Bronchial epithelial cell (primary cell): ENCODE results near the gene NUDCD3. TPM values are rescaled to one million over a fixed set of nuclear protein-coding genes. Genes with fewer than 3 reads are reported as not detected.

Source experiments
- DNase-seq: peaks from one replicate; pipeline ENCODE4 v3.0.0-alpha.2; 2010; ENCODE audit warnings: low read depth
- FAIRE-seq: peaks from 2 replicates; lab custom pipeline; 2011; peaks lifted over from hg19 to GRCh38; lab: Jason Lieb, UNC
- H3K27me3 ChIP-seq: 2 replicates; pipeline ENCODE4 v1.5.1; 2011; ENCODE audit warnings: low read length; ENCODE audit not compliant: control insufficient read depth, insufficient read depth
- H3K36me3 ChIP-seq: 2 replicates; pipeline ENCODE4 v1.5.1; 2011; ENCODE audit warnings: low read length; ENCODE audit not compliant: control insufficient read depth, insufficient read depth
- H3K4me3 ChIP-seq: 2 replicates; pipeline ENCODE4 v1.5.1; 2011; ENCODE audit warnings: mild to moderate bottlenecking, low read depth, low read length, control low read depth
- total RNA-seq: library from RNA; depleted of rRNA; stranded (reverse); fragments of >200 nt; gene quantifications from 2 replicates; pipeline ENCODE4 v1.2.1, GENCODE V29; 2014
- TF ChIP-seq, protein P1 (sequence below): IDR thresholded peaks from 2 replicates; pipeline ENCODE4 v1.5.1; 2011; ENCODE audit warnings: mild to moderate bottlenecking, moderate library complexity, low read length, control low read depth, inconsistent platforms; ENCODE audit not compliant: insufficient read depth, severe bottlenecking

Gene NUDCD3
- total RNA-seq, 1 donor from 2014 or later = 59.0 TPM

DNA sequence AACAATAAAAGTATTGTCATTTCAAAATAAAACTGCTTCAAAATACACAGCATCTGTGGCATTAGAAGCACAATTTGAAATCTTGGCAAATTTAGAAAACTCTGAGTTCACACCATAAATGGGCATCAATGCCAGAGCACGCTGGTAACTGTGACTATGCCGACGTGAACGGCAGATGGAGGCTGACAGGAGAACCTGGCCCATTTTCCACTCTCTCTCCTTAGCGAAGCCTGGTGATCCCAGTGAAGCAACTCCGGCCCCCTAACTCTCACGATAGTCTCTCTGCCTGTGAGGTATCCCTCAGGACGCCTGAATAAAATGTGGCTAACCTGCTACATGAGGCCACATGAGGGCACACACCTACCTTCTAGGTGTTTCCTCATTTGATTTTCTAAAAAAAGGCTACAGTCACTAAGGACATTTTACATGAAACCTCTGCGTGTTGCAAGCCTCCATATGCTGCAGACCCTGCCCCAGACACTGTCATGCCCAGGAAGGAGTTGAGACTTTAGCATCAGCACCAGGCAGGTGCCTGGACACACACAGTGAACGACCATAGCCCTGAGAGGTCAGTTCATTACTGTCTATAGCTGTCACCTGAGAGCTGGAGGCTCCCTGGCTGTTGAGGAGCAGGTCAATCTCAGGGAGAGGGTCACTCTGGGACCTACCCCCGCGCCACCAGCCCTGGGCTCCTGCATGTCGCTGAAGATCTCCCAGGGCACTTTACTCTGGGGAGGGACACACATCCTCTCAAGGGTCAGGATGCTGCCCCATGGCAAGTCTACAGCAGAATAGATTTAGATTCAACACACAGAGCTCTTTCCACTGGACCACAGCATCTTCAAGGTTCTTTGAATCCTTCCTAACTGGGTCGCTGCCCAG lies 102.1 kb downstream of the NUDCD3 start:
- H3K4me3 ChIP-seq = no peak overlapping the region
- TF ChIP-seq, protein P1, sequence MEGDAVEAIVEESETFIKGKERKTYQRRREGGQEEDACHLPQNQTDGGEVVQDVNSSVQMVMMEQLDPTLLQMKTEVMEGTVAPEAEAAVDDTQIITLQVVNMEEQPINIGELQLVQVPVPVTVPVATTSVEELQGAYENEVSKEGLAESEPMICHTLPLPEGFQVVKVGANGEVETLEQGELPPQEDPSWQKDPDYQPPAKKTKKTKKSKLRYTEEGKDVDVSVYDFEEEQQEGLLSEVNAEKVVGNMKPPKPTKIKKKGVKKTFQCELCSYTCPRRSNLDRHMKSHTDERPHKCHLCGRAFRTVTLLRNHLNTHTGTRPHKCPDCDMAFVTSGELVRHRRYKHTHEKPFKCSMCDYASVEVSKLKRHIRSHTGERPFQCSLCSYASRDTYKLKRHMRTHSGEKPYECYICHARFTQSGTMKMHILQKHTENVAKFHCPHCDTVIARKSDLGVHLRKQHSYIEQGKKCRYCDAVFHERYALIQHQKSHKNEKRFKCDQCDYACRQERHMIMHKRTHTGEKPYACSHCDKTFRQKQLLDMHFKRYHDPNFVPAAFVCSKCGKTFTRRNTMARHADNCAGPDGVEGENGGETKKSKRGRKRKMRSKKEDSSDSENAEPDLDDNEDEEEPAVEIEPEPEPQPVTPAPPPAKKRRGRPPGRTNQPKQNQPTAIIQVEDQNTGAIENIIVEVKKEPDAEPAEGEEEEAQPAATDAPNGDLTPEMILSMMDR = no peak
- H3K36me3 ChIP-seq = peaks cover 34% of the 10 kb centered on the region
- FAIRE-seq (peak; percentile 58), DNase-seq (no peak)
- no peaks in the 10 kb centered on the region for H3K27me3 ChIP-seq

DNA sequence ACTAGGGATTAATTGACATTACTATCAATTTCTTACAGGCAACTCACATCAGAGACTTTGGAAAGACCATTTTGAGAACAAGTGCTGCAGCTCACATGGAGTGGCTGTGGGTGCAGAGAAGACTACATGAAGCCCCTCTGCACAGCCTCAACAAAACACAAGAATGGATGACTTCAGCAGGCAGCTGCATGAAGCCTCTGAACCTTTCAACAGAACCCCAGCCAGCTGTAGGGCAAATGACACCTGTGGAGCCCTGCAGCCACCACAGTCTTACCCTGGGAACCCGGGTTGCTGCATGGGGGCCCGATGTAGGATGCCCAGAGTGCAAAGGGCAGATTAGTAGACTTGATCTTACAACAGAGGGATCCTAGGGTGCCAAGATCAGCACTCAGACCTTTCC lies 103.1 kb downstream of the NUDCD3 start:
- Histone ChIP-seq H3K27me3 (no peaks in the 10 kb centered on the region), H3K4me3 (no peak overlapping the region), H3K36me3 (peaks cover 29% of the 10 kb centered on the region)
- DNase-seq (no peak), FAIRE-seq (no peak)
- TF ChIP-seq, protein P1 = no peak

DNA sequence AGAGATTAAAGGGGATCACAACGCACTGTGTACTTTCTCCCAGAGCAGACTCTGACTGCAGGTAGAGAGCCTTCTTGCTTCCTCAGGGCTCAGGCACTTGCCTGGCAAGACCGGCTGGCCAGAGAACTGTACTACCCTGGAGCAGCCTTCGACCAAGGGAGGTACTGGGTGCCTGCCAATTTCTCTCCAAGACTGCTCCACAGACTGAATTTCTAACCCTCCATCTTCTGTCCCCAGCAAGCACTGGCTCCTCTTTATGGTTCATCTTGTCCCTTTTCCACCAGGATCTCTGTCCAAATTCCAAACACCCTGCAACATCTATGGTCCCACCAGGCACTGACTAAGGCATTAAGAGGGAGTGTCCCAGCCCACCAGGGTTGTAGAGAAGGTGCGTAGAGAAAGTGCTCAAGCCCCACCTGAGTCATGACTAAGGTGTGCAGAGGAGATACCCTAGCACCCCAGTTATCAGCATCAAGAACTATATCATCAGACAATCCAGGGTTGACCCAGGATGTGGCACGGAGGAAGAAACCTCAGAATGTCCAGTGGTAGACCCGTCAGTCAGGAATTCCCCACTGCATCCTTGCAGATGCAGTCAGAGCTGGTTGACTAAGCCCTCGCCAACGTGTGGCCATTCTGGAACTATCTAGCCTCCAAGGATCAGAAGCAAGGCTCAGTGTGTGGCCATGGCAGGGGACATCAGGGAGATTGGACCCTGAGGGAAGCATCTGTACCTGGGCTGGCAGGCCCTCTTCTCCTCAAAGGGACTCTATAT lies 104.1 kb downstream of the NUDCD3 start:
- H3K36me3 ChIP-seq = peaks cover 23% of the 10 kb centered on the region
- DNase-seq = no peak

DNA sequence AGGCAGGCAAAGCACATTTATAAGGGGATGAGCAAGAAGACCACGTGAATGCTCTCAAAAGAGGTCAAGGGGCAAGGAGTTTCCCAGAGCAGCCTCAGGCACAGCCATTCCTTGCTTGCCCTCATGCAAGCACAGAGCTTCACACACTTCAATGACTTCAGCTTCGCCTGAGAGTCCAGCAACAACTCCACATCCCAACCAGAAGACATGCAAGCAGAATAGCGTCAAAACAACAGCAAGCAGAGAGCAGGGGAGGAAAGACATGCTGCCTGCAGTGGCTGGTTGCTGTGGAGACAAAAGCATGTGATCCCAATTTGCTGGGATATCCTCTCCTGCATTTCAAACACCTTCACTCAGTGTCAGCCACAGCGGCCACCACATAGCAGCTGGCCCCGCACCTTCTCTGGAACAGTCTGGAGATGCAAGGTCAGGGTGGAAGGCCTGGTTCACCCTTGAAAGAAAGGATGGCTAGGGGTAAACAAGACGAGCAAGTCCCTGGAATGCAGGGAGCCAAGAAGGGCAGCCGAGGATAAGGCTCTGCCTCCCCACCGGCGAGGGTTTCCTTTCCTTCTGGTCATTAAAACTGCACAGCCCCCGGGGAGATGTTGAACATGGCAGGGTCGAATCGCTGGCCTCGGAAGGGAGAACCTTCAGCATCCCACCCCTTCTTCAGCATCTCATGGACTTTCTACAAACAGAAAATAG lies 104.9 kb downstream of the NUDCD3 start:
- FAIRE-seq (peak; percentile 50), DNase-seq (no peak)
- H3K27me3 ChIP-seq = no peaks in the 10 kb centered on the region
- peaks cover 20% of the 10 kb centered on the region for H3K36me3 ChIP-seq
- H3K4me3 ChIP-seq = no peak overlapping the region
- TF ChIP-seq, protein P1 = no peak

More for the DNA sequence above, 104.1 kb downstream of the NUDCD3 start:
- TF ChIP-seq, protein P1 = no peak
- no peak for FAIRE-seq
- no peaks in the 10 kb centered on the region for H3K27me3 ChIP-seq
- no peak overlapping the region for H3K4me3 ChIP-seq

DNA sequence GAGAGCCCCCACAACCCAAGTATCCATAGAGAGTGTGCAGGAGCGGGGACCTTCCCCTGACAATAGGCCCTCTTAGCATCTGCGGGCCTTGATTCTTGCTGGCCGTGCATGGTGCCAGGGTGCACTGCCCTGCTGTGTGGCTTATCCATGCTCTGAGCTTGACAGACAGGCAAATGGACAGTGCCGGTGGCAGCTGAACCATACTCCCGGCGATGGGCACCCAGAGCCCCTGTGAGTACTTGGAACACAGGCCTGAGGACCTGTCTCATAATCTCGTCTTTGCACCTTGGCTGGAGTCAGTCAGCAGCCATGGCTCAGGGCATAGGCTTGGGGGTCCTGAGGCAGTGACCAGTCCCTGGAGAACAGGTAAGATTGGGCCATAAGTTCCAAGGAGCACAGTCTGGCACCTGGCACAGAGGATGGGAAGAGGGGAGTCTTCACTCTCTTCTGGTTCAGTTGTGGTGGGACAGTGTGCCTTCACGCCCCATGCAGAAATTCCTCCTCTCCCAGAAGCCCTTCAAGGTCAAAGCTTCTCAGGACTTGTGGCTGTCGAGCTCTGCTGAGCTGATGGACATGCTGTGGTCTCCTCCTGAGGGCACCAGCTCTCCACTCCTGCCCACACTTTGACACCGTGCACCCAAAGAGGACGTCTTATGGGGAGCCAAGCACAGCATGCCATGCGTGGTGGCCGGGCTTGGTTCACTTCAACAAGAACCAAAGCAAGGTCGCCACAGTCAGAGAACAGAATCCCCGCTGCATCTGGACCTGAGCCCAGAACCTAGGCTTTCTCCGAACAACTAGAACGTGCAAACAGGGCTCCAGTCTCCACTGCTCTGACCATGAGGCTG lies 105.6 kb downstream of the NUDCD3 start:
- peaks cover 20% of the 10 kb centered on the region for H3K36me3 ChIP-seq
- no peak for FAIRE-seq
- H3K27me3 ChIP-seq = no peaks in the 10 kb centered on the region
- no peak for DNase-seq
- TF ChIP-seq, protein P1 = no peak
- no peak overlapping the region for H3K4me3 ChIP-seq
